Endodermal cell (in vitro differentiated cells): ENCODE data around the gene ETFA. TPM values are rescaled to one million over a fixed set of nuclear protein-coding genes. Genes with fewer than 3 reads are reported as not detected.

Source experiments
- DNase-seq: peaks from one replicate; pipeline ENCODE4 v3.0.0-alpha.2; 2017
- H3K27ac ChIP-seq: 2 replicates; pipeline ENCODE4 v1.5.1; 2013; ENCODE audit warnings: mild to moderate bottlenecking, low read depth, low read length, moderate library complexity
- H3K27me3 ChIP-seq: 2 replicates; pipeline ENCODE4 v1.6.1; 2013; ENCODE audit warnings: mild to moderate bottlenecking, low read length, moderate library complexity; ENCODE audit not compliant: insufficient read depth, control insufficient read depth, poor library complexity, severe bottlenecking
- H3K36me3 ChIP-seq: 2 replicates; pipeline ENCODE4 v1.7.0; 2013; ENCODE audit warnings: mild to moderate bottlenecking, low read length, moderate library complexity; ENCODE audit not compliant: control insufficient read depth, insufficient read depth
- H3K4me1 ChIP-seq: one replicate; pipeline ENCODE4 v1.7.0; 2013; ENCODE audit warnings: low read length; ENCODE audit not compliant: control insufficient read depth, insufficient read depth
- H3K4me3 ChIP-seq: 2 replicates; pipeline ENCODE4 v1.5.1; 2013; ENCODE audit warnings: mild to moderate bottlenecking, low read length, moderate library complexity
- H3K9ac ChIP-seq: 2 replicates; pipeline ENCODE4 v1.6.1; 2013; ENCODE audit warnings: mild to moderate bottlenecking, low read length, moderate library complexity; ENCODE audit not compliant: poor library complexity, severe bottlenecking; ENCODE audit errors: extremely low read depth
- H3K9me3 ChIP-seq: 2 replicates; pipeline ENCODE4 v1.6.1; 2013; ENCODE audit warnings: mild to moderate bottlenecking, low read length, moderate library complexity; ENCODE audit not compliant: control insufficient read depth
- H3K27ac Mint-ChIP-seq: 2 replicates; pipeline ENCODE4 v1.8.0; 2020; ENCODE audit warnings: mixed read lengths
- H3K27me3 Mint-ChIP-seq: 2 replicates; pipeline ENCODE4 v1.8.0; 2021; ENCODE audit warnings: mild to moderate bottlenecking, mixed read lengths; ENCODE audit not compliant: insufficient read depth
- H3K36me3 Mint-ChIP-seq: 2 replicates; pipeline ENCODE4 v1.8.0; 2020; ENCODE audit warnings: low read depth, mixed read lengths
- H3K4me1 Mint-ChIP-seq: 2 replicates; pipeline ENCODE4 v1.8.0; 2020; ENCODE audit warnings: mixed read lengths
- H3K4me3 Mint-ChIP-seq: 2 replicates; pipeline ENCODE4 v1.8.0; 2020; ENCODE audit warnings: mild to moderate bottlenecking, moderate library complexity, mixed read lengths
- H3K9me3 Mint-ChIP-seq: 2 replicates; pipeline ENCODE4 v1.8.0; 2020; ENCODE audit warnings: mild to moderate bottlenecking, mixed read lengths
- CTCF ChIP-seq: fragments of 200-600 bp; sonication (generic); conservative IDR thresholded peaks from 2 replicates; pipeline ENCODE4 v1.5.0; 2021; ENCODE audit warnings: antibody characterized with exemption, mild to moderate bottlenecking
- WGBS, 2 experiments: methylation state at CpG; one replicate each; pipeline versions ENCODE4 v1.1.5 to v1.1.7; 2013; ENCODE audit warnings: missing lambda C conversion rate in 2 of 2, mixed read lengths in 1 of 2; ENCODE audit not compliant: insufficient coverage in 1 of 2, insufficient read length in 1 of 2; 5-methylcytosine and 5-hydroxymethylcytosine counted together
- total RNA-seq, 2 donors: library from RNA; stranded (reverse); fragmentation: NEBNext Ultra II Directional in 1 of 2; extraction: Animal tissue kit (Norgen Biotek cat#: 25700) in 1 of 2; gene quantifications; 2 replicates in 1 of 2; 3 replicates in 1 of 2; pipeline ENCODE4 v1.2.1, GENCODE V29; 2021

Gene ETFA
- total RNA-seq, 2 donors from 2014 or later = 142 to 157 TPM

GRCh38 chr15:76198456-76199105 lies 112.7 kb downstream of the ETFA start:
- no peak overlapping the region for H3K27ac ChIP-seq
- no peaks in the 10 kb centered on the region for H3K36me3 ChIP-seq
- peaks cover 7% of the 10 kb centered on the region for H3K36me3 Mint-ChIP-seq
- no peaks in the 10 kb centered on the region for H3K9me3 Mint-ChIP-seq
- H3K4me1 ChIP-seq = peaks cover 20% of the 10 kb centered on the region
- 92 to 95% methylated on average over 4 to 6 of the region's 6 CpGs for WGBS, 2 experiments
- DNase-seq = peak; percentile 44
- peaks cover 43% of the 10 kb centered on the region for H3K4me1 Mint-ChIP-seq
- no peak overlapping the region for H3K4me3 Mint-ChIP-seq
- no peaks in the 10 kb centered on the region for H3K9me3 ChIP-seq
- no peak for TF ChIP-seq CTCF
- no peaks in the 10 kb centered on the region for H3K27me3 ChIP-seq
- H3K9ac ChIP-seq = no peak overlapping the region
- peaks cover 2% of the 10 kb centered on the region for H3K27me3 Mint-ChIP-seq
- H3K4me3 ChIP-seq = no peak overlapping the region
- H3K27ac Mint-ChIP-seq = no peak overlapping the region

GRCh38 chr15:76197703-76198455 lies 113.4 kb downstream of the ETFA start:
- Mint-ChIP-seq H3K4me1 (peaks cover 43% of the 10 kb centered on the region), H3K27ac (no peak overlapping the region), H3K36me3 (peaks cover 3% of the 10 kb centered on the region), H3K9me3 (no peaks in the 10 kb centered on the region), H3K27me3 (peaks cover 2% of the 10 kb centered on the region), H3K4me3 (no peak overlapping the region)
- no peak for TF ChIP-seq CTCF
- H3K9ac ChIP-seq = no peak overlapping the region
- 90 to 100% methylated on average over 4 to 8 of the region's 8 CpGs for WGBS, 2 experiments
- H3K4me3 ChIP-seq = no peak overlapping the region
- H3K27ac ChIP-seq = no peak overlapping the region
- H3K9me3 ChIP-seq = no peaks in the 10 kb centered on the region
- H3K27me3 ChIP-seq = no peaks in the 10 kb centered on the region
- H3K36me3 ChIP-seq = no peaks in the 10 kb centered on the region
- H3K4me1 ChIP-seq = peaks cover 20% of the 10 kb centered on the region
- DNase-seq = peak; percentile 43

- TF ChIP-seq CTCF = no peak
- peaks cover 3% of the 10 kb centered on the region for H3K36me3 Mint-ChIP-seq
- no peaks in the 10 kb centered on the region for H3K27me3 ChIP-seq
- H3K27ac ChIP-seq = no peak overlapping the region
- no peak overlapping the region for H3K4me3 ChIP-seq
- no peaks in the 10 kb centered on the region for H3K9me3 ChIP-seq
- H3K9me3 Mint-ChIP-seq = no peaks in the 10 kb centered on the region
- H3K27ac Mint-ChIP-seq = peak overlapping the region; percentile 74
- no peak overlapping the region for H3K9ac ChIP-seq
- H3K4me3 Mint-ChIP-seq = no peak overlapping the region
- peaks cover 20% of the 10 kb centered on the region for H3K4me1 ChIP-seq
- H3K36me3 ChIP-seq = no peaks in the 10 kb centered on the region
- WGBS, 2 experiments = 71 to 81% methylated on average over 10 to 18 of the region's 18 CpGs
- DNase-seq = peak; percentile 78
- peaks cover 43% of the 10 kb centered on the region for H3K4me1 Mint-ChIP-seq
- peaks cover 8% of the 10 kb centered on the region for H3K27me3 Mint-ChIP-seq
Measured at GRCh38 chr15:76196269-76197231, 114.7 kb downstream of the ETFA start.
